Panc1 (cell line): ENCODE measurements around the gene LIMK2. TPM values are rescaled to one million over a fixed set of nuclear protein-coding genes. Genes with fewer than 3 reads are reported as not detected.

Source experiments
- ATAC-seq: fragments of 200-7000 bp; cut with Tn5 transposase; 2 replicates; pipeline ENCODE4 v1.9.1; 2020; ENCODE audit warnings: mild to moderate bottlenecking, moderate library complexity
- BruUV-seq: library from RNA; stranded (reverse); fragments of 400-500 nt; replicated peaks from 2 replicates; lab custom pipeline; 2021; lab: Mats Ljungman, UMichigan
- CTCF ChIA-PET: fragments of 300-600 bp; sonication (Branson Sonifier 250); formaldehyde crosslinking; loops from one replicate; lab custom pipeline; 2022; ENCODE audit warnings: antibody characterized with exemption; lab: Charles Lee
- POLR2A ChIA-PET: fragments of 300-600 bp; sonication (Branson Sonifier 250); formaldehyde crosslinking; loops from one replicate; lab custom pipeline; 2022; ENCODE audit warnings: antibody characterized with exemption; lab: Charles Lee
- DNase-seq: peaks from one replicate; pipeline ENCODE4 v3.0.0-alpha.2; 2010; ENCODE audit warnings: low read depth, low spot score
- H3K27ac ChIP-seq: 2 replicates; pipeline ENCODE4 v1.5.1; 2011; ENCODE audit warnings: mild to moderate bottlenecking, low read length, inconsistent platforms
- H3K27me3 ChIP-seq: fragments of 200-500 bp; sonication (Bioruptor generic); 2 replicates; pipeline ENCODE4 v1.6.0; 2014; ENCODE audit warnings: low read length, inconsistent platforms; ENCODE audit not compliant: control insufficient read depth, insufficient read depth
- H3K36me3 ChIP-seq: fragments of 200-500 bp; sonication (Bioruptor generic); 2 replicates; pipeline ENCODE4 v1.5.1; 2014; ENCODE audit warnings: inconsistent platforms, mild to moderate bottlenecking, low read length, moderate library complexity; ENCODE audit not compliant: control insufficient read depth, insufficient read depth
- H3K4me1 ChIP-seq: 2 replicates; pipeline ENCODE4 v1.5.1; 2011; ENCODE audit warnings: inconsistent platforms, mild to moderate bottlenecking, low read length, moderate library complexity; ENCODE audit not compliant: control insufficient read depth, insufficient read depth
- H3K4me3 ChIP-seq, 2 experiments: 2 replicates each; pipeline ENCODE4 v1.5.1; 2011 to 2012; ENCODE audit warnings: low read depth in 2 of 2, low read length in 2 of 2, mild to moderate bottlenecking in 2 of 2, inconsistent platforms in 1 of 2, moderate library complexity in 1 of 2
- H3K9me3 ChIP-seq: fragments of 200-500 bp; sonication (Bioruptor generic); 2 replicates; pipeline ENCODE4 v1.5.1; 2014; ENCODE audit warnings: low read depth, mild to moderate bottlenecking, inconsistent platforms, low read length, moderate library complexity; ENCODE audit not compliant: control insufficient read depth, insufficient read depth
- CTCF ChIP-seq: fragments of 450-650 bp; IDR thresholded peaks from 2 replicates; pipeline ENCODE4 v1.5.1; 2017; ENCODE audit warnings: mild to moderate bottlenecking
- POLR2AphosphoS5 ChIP-seq: IDR thresholded peaks from 2 replicates; pipeline ENCODE4 v1.6.1; 2012; ENCODE audit warnings: mild to moderate bottlenecking, low read depth, low read length, moderate library complexity
- REST ChIP-seq, 2 experiments: IDR thresholded peaks; 2 replicates each; pipeline ENCODE4 v1.6.1; 2011 to 2012; ENCODE audit warnings: low read depth in 2 of 2, control low read depth in 1 of 2, low read length in 1 of 2, mild to moderate bottlenecking in 1 of 2, moderate library complexity in 1 of 2; ENCODE audit not compliant: insufficient read depth in 1 of 2
- SIN3A ChIP-seq: IDR thresholded peaks from 2 replicates; pipeline ENCODE4 v1.6.1; 2012; ENCODE audit warnings: low read depth, mild to moderate bottlenecking, low read length, moderate library complexity, borderline replicate concordance; ENCODE audit not compliant: insufficient read depth
- TCF7L2 ChIP-seq: IDR thresholded peaks from 2 replicates; pipeline ENCODE4 v1.6.1; 2011; ENCODE audit warnings: mild to moderate bottlenecking, low read depth, low read length, inconsistent platforms
- in situ Hi-C: cut with HindIII; loops from 2 replicates; pipeline ENCODE4 v1.10.0; 2016; ENCODE audit warnings: low sequenced_read_pairs, low pct_unique_long_range_greater_than_20kb
- intact Hi-C: fragments of 100-400 bp; cut with micrococcal nuclease; formaldehyde crosslinking; loops from one replicate; pipeline ENCODE4 v1.10.0; 2022; ENCODE audit not compliant: unreplicated experiment
- total RNA-seq: library from RNA; stranded (reverse); gene quantifications from one replicate; pipeline ENCODE4 v1.2.1, GENCODE V29; 2021; ENCODE audit not compliant: unreplicated experiment

Gene LIMK2
- total RNA-seq, 1 experiment from 2014 or later, result 12.6 TPM

GRCh38 chr22:31230871-31231621, 18.9 kb downstream of the LIMK2 start:
- POLR2A ChIA-PET, result no interaction called here
- H3K36me3 ChIP-seq, result no peaks in the 10 kb centered on the region
- H3K27me3 ChIP-seq, result no peaks in the 10 kb centered on the region
- H3K4me1 ChIP-seq, result peaks cover 4% of the 10 kb centered on the region
- CTCF ChIA-PET, result no interaction called here
- in situ Hi-C loops, result no loop called here
- no peaks in the 10 kb centered on the region for H3K9me3 ChIP-seq
- DNase-seq (peak; percentile 30), ATAC-seq (peak; percentile 80)
- BruUV-seq, result no TSS peak
- H3K27ac ChIP-seq, result no peak overlapping the region
- intact Hi-C loops, result no loop called here
- no peak overlapping the region for H3K4me3 ChIP-seq
- TF ChIP-seq POLR2AphosphoS5, result no peak
- TF ChIP-seq CTCF, result peak; percentile 64

GRCh38 chr22:31233001-31233400, 20.9 kb downstream of the LIMK2 start:
- Histone ChIP-seq H3K36me3 (no peaks in the 10 kb centered on the region), H3K27me3 (no peaks in the 10 kb centered on the region), H3K4me1 (peaks cover 4% of the 10 kb centered on the region), H3K4me3 (no peak overlapping the region), H3K9me3 (no peaks in the 10 kb centered on the region), H3K27ac (no peak overlapping the region)
- intact Hi-C loops (no loop called here), in situ Hi-C loops (no loop called here)
- no peak for ATAC-seq
- no peak for DNase-seq
- TF ChIP-seq REST (IDR thresholded peaks at IDR 0.05; ENCODE audit: insufficient read depth in 1 of 2, low read depth in 2 of 2, low read length in 1 of 2) (no peak), TCF7L2 (no peak), SIN3A (no peak), POLR2AphosphoS5 (no peak), CTCF (no peak)
- no TSS peak for BruUV-seq
- ChIA-PET CTCF (interaction anchor here (0.6 kb wide), 2 partner anchors 72 to 171 kb away, joined by 3 to 5 read pairs; no protein-coding TSS in a partner anchor), POLR2A (no interaction called here)
